Measurements from ENCODE around the gene DLX4.

DLX4 gene

GRCh38 chr17:49946964-49947584, 21.9 kb upstream of the DLX4 start:
- DNase-seq (ENCODE audit: low spot score): no peak

GRCh38 chr17:49949634-49950033, 19.4 kb upstream of the DLX4 start:
- DNase-seq (ENCODE audit: low spot score): no peak

- no peak for DNase-seq (ENCODE audit: low spot score)
These were observed 17.5 kb upstream of the DLX4 start for GRCh38 chr17:49951362-49952082.

GRCh38 chr17:49952209-49952911, 16.6 kb upstream of the DLX4 start:
- peak; percentile 48 for DNase-seq (ENCODE audit: low spot score)

GRCh38 chr17:49952912-49953497, 16.0 kb upstream of the DLX4 start:
- DNase-seq (ENCODE audit: low spot score): no peak

- no peak for DNase-seq (ENCODE audit: low spot score)
These were observed 13.8 kb upstream of the DLX4 start for GRCh38 chr17:49955157-49955556.

- DNase-seq (ENCODE audit: low spot score): no peak
These were observed 12.2 kb upstream of the DLX4 start for GRCh38 chr17:49956780-49957179.

GRCh38 chr17:49957350-49957749, 11.6 kb upstream of the DLX4 start:
- no peak for DNase-seq (ENCODE audit: low spot score)

- DNase-seq (ENCODE audit: low spot score): no peak
These were observed 10.3 kb upstream of the DLX4 start for GRCh38 chr17:49958723-49959122.

- no peak for DNase-seq (ENCODE audit: low spot score)
These were observed 9.6 kb upstream of the DLX4 start for GRCh38 chr17:49959183-49959935.

- no peak for DNase-seq (ENCODE audit: low spot score)
These were observed 6.2 kb upstream of the DLX4 start for GRCh38 chr17:49962599-49963308.

- no peak for DNase-seq (ENCODE audit: low spot score)
These were observed 5.7 kb upstream of the DLX4 start for GRCh38 chr17:49963309-49963625.

- no peak for DNase-seq (ENCODE audit: low spot score)
These were observed 5.2 kb upstream of the DLX4 start for GRCh38 chr17:49963626-49964302.

- DNase-seq (ENCODE audit: low spot score): no peak
These were observed 4.7 kb upstream of the DLX4 start for GRCh38 chr17:49964303-49964768.

GRCh38 chr17:49964769-49965523, 4.0 kb upstream of the DLX4 start:
- DNase-seq (ENCODE audit: low spot score): no peak

- no peak for DNase-seq (ENCODE audit: low spot score)
These were observed 3.5 kb upstream of the DLX4 start for GRCh38 chr17:49965524-49965909.

- no peak for DNase-seq (ENCODE audit: low spot score)
These were observed 2.2 kb upstream of the DLX4 start for GRCh38 chr17:49966767-49967166.

- DNase-seq (ENCODE audit: low spot score): no peak
These were observed 1.8 kb upstream of the DLX4 start for GRCh38 chr17:49967205-49967604.

GRCh38 chr17:49967621-49968404, 1.2 kb upstream of the DLX4 start:
- no peak for DNase-seq (ENCODE audit: low spot score)
